GM23248 (cell line): ENCODE results near the gene NSD2. TPM values are rescaled to one million over a fixed set of nuclear protein-coding genes. Genes with fewer than 3 reads are reported as not detected.

Experiments
- DNase-seq: peaks from one replicate; pipeline ENCODE4 v3.0.0-alpha.2; 2015
- H2AFZ ChIP-seq: fragments of 200-600 bp; sonication (generic); 2 replicates; pipeline ENCODE4 v1.6.1; 2016; ENCODE audit warnings: antibody characterized with exemption
- H3F3A ChIP-seq: fragments of 200-600 bp; sonication (generic); 2 replicates; pipeline ENCODE4 v1.6.1; 2016; ENCODE audit warnings: mild to moderate bottlenecking, antibody characterized with exemption, mixed run types; ENCODE audit not compliant: insufficient read depth
- H3K27ac ChIP-seq: fragments of 200-600 bp; sonication (generic); 2 replicates; pipeline ENCODE4 v1.5.1; 2016; ENCODE audit warnings: mild to moderate bottlenecking
- H3K27me3 ChIP-seq: fragments of 200-600 bp; sonication (generic); replicated peaks from 2 replicates; pipeline ENCODE4 v1.6.1; 2016; ENCODE audit warnings: mild to moderate bottlenecking; ENCODE audit not compliant: insufficient read depth
- H3K36me3 ChIP-seq: fragments of 200-600 bp; sonication (generic); 2 replicates; pipeline ENCODE4 v1.6.1; 2016; ENCODE audit warnings: low read depth, mild to moderate bottlenecking
- H3K4me1 ChIP-seq: fragments of 200-600 bp; sonication (generic); 2 replicates; pipeline ENCODE4 v1.6.1; 2016; ENCODE audit warnings: mild to moderate bottlenecking; ENCODE audit not compliant: insufficient read depth
- H3K4me2 ChIP-seq: fragments of 200-600 bp; sonication (generic); one replicate; pipeline ENCODE4 v1.6.1; 2016; ENCODE audit warnings: mild to moderate bottlenecking; ENCODE audit not compliant: unreplicated experiment
- H3K4me3 ChIP-seq: fragments of 200-600 bp; sonication (generic); 2 replicates; pipeline ENCODE4 v1.5.1; 2016; ENCODE audit warnings: mild to moderate bottlenecking
- H3K79me2 ChIP-seq: fragments of 200-600 bp; sonication (generic); 2 replicates; pipeline ENCODE4 v1.6.1; 2016; ENCODE audit warnings: mild to moderate bottlenecking; ENCODE audit not compliant: insufficient read depth
- H3K9ac ChIP-seq: fragments of 200-600 bp; sonication (generic); 2 replicates; pipeline ENCODE4 v1.6.1; 2016; ENCODE audit warnings: mild to moderate bottlenecking
- H3K9me2 ChIP-seq: fragments of 200-600 bp; sonication (generic); 2 replicates; pipeline ENCODE4 v1.6.1; 2016; ENCODE audit warnings: mixed run types, mild to moderate bottlenecking, moderate library complexity; ENCODE audit not compliant: insufficient read depth
- H3K9me3 ChIP-seq: fragments of 200-600 bp; sonication (generic); one replicate; pipeline ENCODE4 v1.6.1; 2017; ENCODE audit warnings: low read depth
- H4K20me1 ChIP-seq: fragments of 200-600 bp; sonication (generic); 2 replicates; pipeline ENCODE4 v1.6.0; 2016; ENCODE audit not compliant: insufficient read depth
- EZH2 ChIP-seq: fragments of 200-600 bp; sonication (generic); IDR thresholded peaks from 2 replicates; pipeline ENCODE4 v1.6.1; 2018; ENCODE audit warnings: antibody characterized with exemption, mild to moderate bottlenecking; ENCODE audit not compliant: insufficient read depth, poor library complexity, severe bottlenecking
- EZH2phosphoT487 ChIP-seq: fragments of 200-600 bp; sonication (generic); IDR thresholded peaks from 2 replicates; pipeline ENCODE4 v1.6.1; 2018; ENCODE audit warnings: antibody characterized with exemption, moderate library complexity, mild to moderate bottlenecking, low read depth; ENCODE audit not compliant: insufficient read depth
- WGBS, 2 experiments: methylation state at CpG; one replicate each; pipeline ENCODE4 v1.1.6; 2015 to 2017; ENCODE audit warnings: low lambda C conversion rate in 2 of 2, low coverage in 1 of 2; ENCODE audit errors: missing lambda C conversion rate in 2 of 2; 5-methylcytosine and 5-hydroxymethylcytosine counted together
- in situ Hi-C: fragments of 300-500 bp; cut with MboI; formaldehyde crosslinking; loops from 2 replicates; pipeline ENCODE4 v1.15.0; 2020
- polyA plus RNA-seq: library from polyadenylated mRNA; unstranded; fragments of >200 nt; fragmentation: Nextera tagmentation; extraction: Ambion mirVana; gene quantifications from 2 replicates; pipeline ENCODE4 v1.2.1, GENCODE V29; 2016
- total RNA-seq: library from RNA; depleted of rRNA; stranded (reverse); fragments of >200 nt; shearing (Covaris generic); gene quantifications from 2 replicates; pipeline ENCODE4 v1.2.3, GENCODE V29; 2014

Gene NSD2
- total and polyA plus RNA-seq, 2 experiments from 2014 or later, result 20.1 to 32.4 TPM

DNA sequence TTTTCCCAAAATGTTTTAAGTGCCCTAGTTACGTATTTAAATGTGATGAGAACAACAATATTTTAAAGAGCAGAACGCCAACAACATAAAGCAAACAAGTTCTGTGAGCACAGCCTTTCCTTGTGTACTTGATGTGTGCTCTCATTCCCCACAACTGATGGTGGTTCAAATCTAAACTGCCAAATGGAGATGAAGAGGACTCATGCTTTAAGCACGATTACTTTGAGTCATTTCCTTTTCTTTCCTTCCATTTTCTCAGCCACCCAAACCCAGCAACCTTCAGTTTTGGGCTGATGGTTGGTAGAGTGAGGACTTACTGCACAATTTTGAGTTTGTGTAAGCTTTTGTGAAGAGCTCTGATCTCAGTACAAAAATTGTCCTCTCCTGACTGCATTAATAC lies 1.7 kb downstream of the NSD2 start:
- Histone ChIP-seq H3F3A (peaks cover 25% of the 10 kb centered on the region), H3K27ac (peak overlapping the region; percentile 79), H2AFZ (peak overlapping the region; percentile 71), H3K4me3 (peak overlapping the region; percentile 85), H3K9me2 (no peaks in the 10 kb centered on the region), H3K4me2 (peak overlapping the region; percentile 98), H3K9ac (peak overlapping the region; percentile 91), H3K36me3 (no peaks in the 10 kb centered on the region), H3K4me1 (peaks cover 29% of the 10 kb centered on the region), H3K9me3 (no peaks in the 10 kb centered on the region), H4K20me1 (no peaks in the 10 kb centered on the region), H3K27me3 (no peaks in the 10 kb centered on the region), H3K79me2 (peaks cover 58% of the 10 kb centered on the region)
- no peak for TF ChIP-seq EZH2
- WGBS, 2 experiments, result 2 to 4% methylated on average over 3 of the region's 3 CpGs
- DNase-seq, result peak; percentile 87
- in situ Hi-C loops, result no loop called here

GRCh38 chr4:1873291-1873690 lies 2.1 kb downstream of the NSD2 start:
- Histone ChIP-seq H3K4me3 (peak overlapping the region; percentile 85), H3K9me3 (no peaks in the 10 kb centered on the region), H3K9me2 (no peaks in the 10 kb centered on the region), H3K79me2 (peaks cover 61% of the 10 kb centered on the region), H3F3A (peaks cover 25% of the 10 kb centered on the region), H3K27me3 (no peaks in the 10 kb centered on the region), H3K9ac (peak overlapping the region; percentile 91), H3K27ac (peak overlapping the region; percentile 79), H3K4me1 (peaks cover 32% of the 10 kb centered on the region), H3K4me2 (peak overlapping the region; percentile 98), H2AFZ (peak overlapping the region; percentile 71), H3K36me3 (no peaks in the 10 kb centered on the region), H4K20me1 (no peaks in the 10 kb centered on the region)
- DNase-seq, result no peak
- WGBS, 2 experiments, result 84 to 86% methylated on average over 4 of the region's 4 CpGs
- in situ Hi-C loops, result no loop called here
- TF ChIP-seq EZH2phosphoT487, result no peak
- TF ChIP-seq EZH2, result no peak

GRCh38 chr4:1873776-1874175 lies 2.6 kb downstream of the NSD2 start:
- Histone ChIP-seq H3K4me2 (peak overlapping the region; percentile 98), H3K9me3 (no peaks in the 10 kb centered on the region), H3K27ac (peak overlapping the region; percentile 79), H3K4me1 (peaks cover 36% of the 10 kb centered on the region), H3F3A (peaks cover 25% of the 10 kb centered on the region), H2AFZ (no peak overlapping the region), H3K9ac (peak overlapping the region; percentile 91), H3K27me3 (no peaks in the 10 kb centered on the region), H3K79me2 (peaks cover 66% of the 10 kb centered on the region), H3K36me3 (no peaks in the 10 kb centered on the region), H4K20me1 (0 out of 2 replicates have a peak, but pooled peaks cover 3% of the 10 kb centered on the region), H3K4me3 (peak overlapping the region; percentile 85), H3K9me2 (no peaks in the 10 kb centered on the region)
- 69 to 76% methylated on average over 3 of the region's 3 CpGs for WGBS, 2 experiments
- in situ Hi-C loops, result no loop called here
- DNase-seq, result no peak
- no peak for TF ChIP-seq EZH2
- TF ChIP-seq EZH2phosphoT487, result no peak

- Histone ChIP-seq H2AFZ (no peak overlapping the region), H3K4me2 (no peak overlapping the region), H3K4me3 (no peak overlapping the region), H3K27ac (no peak overlapping the region; the same call in 1 of the 2 replicates), H3K9me2 (no peaks in the 10 kb centered on the region), H3K27me3 (no peaks in the 10 kb centered on the region), H4K20me1 (0 out of 2 replicates have a peak, but pooled peaks cover 3% of the 10 kb centered on the region), H3K9ac (no peak overlapping the region), H3F3A (peaks cover 25% of the 10 kb centered on the region), H3K36me3 (no peaks in the 10 kb centered on the region), H3K79me2 (peaks cover 70% of the 10 kb centered on the region), H3K9me3 (no peaks in the 10 kb centered on the region), H3K4me1 (peaks cover 36% of the 10 kb centered on the region)
- 99 to 100% methylated on average over 3 of the region's 3 CpGs for WGBS, 2 experiments
- TF ChIP-seq EZH2phosphoT487, result no peak
- TF ChIP-seq EZH2, result no peak
- in situ Hi-C loops, result no loop called here
- no peak for DNase-seq
Measured at GRCh38 chr4:1874201-1874600, 3.0 kb downstream of the NSD2 start.
